T-helper 2 cell treated with Interferon-gamma antibody and Interleukin-4, amounts not matched to agents 100 ng/mL and 5 ng/mL, for 36 hours (primary cell): Measurements from ENCODE around the gene SLC43A2. TPM values are rescaled to one million over a fixed set of nuclear protein-coding genes. Genes with fewer than 3 reads are reported as not detected.
"Not testable (repeated sequence)": the region's sequence is repeated elsewhere in the genome, so short reads cannot be mapped to it uniquely, and the experiment has no call there.

Experiments used
- intact Hi-C: fragments of 100-400 bp; cut with micrococcal nuclease; formaldehyde crosslinking; loops from one replicate; pipeline ENCODE4 v1.15.1; 2023
- total RNA-seq: library from RNA; stranded (reverse); gene quantifications from 2 replicates; pipeline ENCODE4 v1.2.3, GENCODE V29; 2022

SLC43A2 gene
- total RNA-seq, 1 donor from 2014 or later, result 0.41 TPM

GRCh38 chr17:1592751-1593629 is 35.6 kb downstream of the SLC43A2 start:
- intact Hi-C loops, result no loop called here

- intact Hi-C loops, result no loop called here
Measured at GRCh38 chr17:1591474-1592090, 37.1 kb downstream of the SLC43A2 start.

GRCh38 chr17:1590747-1591473 is 37.7 kb downstream of the SLC43A2 start:
- intact Hi-C loops, result no loop called here

- intact Hi-C loops, result no loop called here
Measured at GRCh38 chr17:1590029-1590746, 38.4 kb downstream of the SLC43A2 start.

- intact Hi-C loops, result no loop called here
Measured at GRCh38 chr17:1588821-1589585, 39.6 kb downstream of the SLC43A2 start.

GRCh38 chr17:1584167-1584566 is 44.5 kb downstream of the SLC43A2 start:
- intact Hi-C loops, result no loop called here

- intact Hi-C loops, result no loop called here
Measured at GRCh38 chr17:1583556-1583955, 45.1 kb downstream of the SLC43A2 start.

GRCh38 chr17:1582374-1582773 is 46.3 kb downstream of the SLC43A2 start:
- intact Hi-C loops, result no loop called here

- intact Hi-C loops, result no loop called here
Measured at GRCh38 chr17:1580979-1581676, 47.5 kb downstream of the SLC43A2 start.

GRCh38 chr17:1578029-1578428 is 50.6 kb downstream of the SLC43A2 start:
- intact Hi-C loops, result no loop called here

- intact Hi-C loops, result no loop called here
Measured at GRCh38 chr17:1577583-1578013, 51.0 kb downstream of the SLC43A2 start.

GRCh38 chr17:1577182-1577581 is 51.5 kb downstream of the SLC43A2 start:
- intact Hi-C loops, result no loop called here

GRCh38 chr17:1576500-1576899 is 52.1 kb downstream of the SLC43A2 start:
- intact Hi-C loops, result no loop called here

- intact Hi-C loops, result no loop called here
Measured at GRCh38 chr17:1574697-1575471, 53.8 kb downstream of the SLC43A2 start.

GRCh38 chr17:1573932-1574696 is 54.5 kb downstream of the SLC43A2 start:
- intact Hi-C loops, result no loop called here

GRCh38 chr17:1572646-1573045 is 56.0 kb downstream of the SLC43A2 start:
- intact Hi-C loops, result not testable (repeated sequence)

- intact Hi-C loops, result no loop called here
Measured at GRCh38 chr17:1571341-1571704, 57.3 kb downstream of the SLC43A2 start.
